Calu3 (cell line): ENCODE data around the gene TFB1M. TPM values are rescaled to one million over a fixed set of nuclear protein-coding genes. Genes with fewer than 3 reads are reported as not detected.
A peak's percentile ranks its signal among the peaks of the same experiment; 100 is the strongest.

Experiments
- BruUV-seq: library from RNA; stranded (reverse); fragments of 400-500 nt; replicated peaks from 2 replicates; lab custom pipeline; 2021; lab: Mats Ljungman, UMichigan
- CTCF ChIA-PET: fragments of 300-600 bp; sonication (Branson Sonifier 250); formaldehyde crosslinking; loops from one replicate; lab custom pipeline; 2022; ENCODE audit warnings: antibody characterized with exemption; lab: Charles Lee
- DNase-seq: peaks from one replicate; pipeline ENCODE4 v3.0.0; 2022
- H3K27ac Mint-ChIP-seq: one replicate; pipeline ENCODE4 v1.8.0; 2022; ENCODE audit warnings: mixed read lengths; ENCODE audit not compliant: unreplicated experiment
- H3K27me3 Mint-ChIP-seq: one replicate; pipeline ENCODE4 v1.8.0; 2022; ENCODE audit warnings: mixed read lengths; ENCODE audit not compliant: unreplicated experiment
- H3K36me3 Mint-ChIP-seq: one replicate; pipeline ENCODE4 v1.8.0; 2022; ENCODE audit warnings: mild to moderate bottlenecking, moderate library complexity, mixed read lengths; ENCODE audit not compliant: insufficient read depth, unreplicated experiment
- H3K4me1 Mint-ChIP-seq: one replicate; pipeline ENCODE4 v1.8.0; 2022; ENCODE audit warnings: mild to moderate bottlenecking, low read depth, mixed read lengths; ENCODE audit not compliant: unreplicated experiment
- H3K4me3 Mint-ChIP-seq: one replicate; pipeline ENCODE4 v1.8.0; 2022; ENCODE audit warnings: mild to moderate bottlenecking, low read depth, moderate library complexity, mixed read lengths; ENCODE audit not compliant: unreplicated experiment
- H3K9me3 Mint-ChIP-seq: one replicate; pipeline ENCODE4 v1.8.0; 2022; ENCODE audit warnings: low read depth, mixed read lengths; ENCODE audit not compliant: unreplicated experiment
- CTCF ChIP-seq: fragments of 200-600 bp; IDR thresholded peaks from one replicate; pipeline ENCODE4 v1.8.0; 2022; ENCODE audit warnings: antibody characterized with exemption; ENCODE audit not compliant: unreplicated experiment
- intact Hi-C: fragments of 100-400 bp; cut with micrococcal nuclease; formaldehyde crosslinking; loops from one replicate; pipeline ENCODE4 v1.10.0; 2022; ENCODE audit not compliant: unreplicated experiment
- total RNA-seq: library from RNA; stranded (reverse); gene quantifications from 2 replicates; pipeline ENCODE4 v1.2.3, GENCODE V29; 2022

Gene TFB1M
- total RNA-seq, 1 experiment from 2014 or later, result 27.4 TPM

- CTCF ChIA-PET, result interaction anchor here (0.6 to 2.3 kb wide), 5 partner anchors 13 to 1913 kb away, joined by 3 to 12 read pairs (median 5); no protein-coding TSS in a partner anchor
- H3K4me1 Mint-ChIP-seq, result peaks cover 42% of the 10 kb centered on the region
- H3K27me3 Mint-ChIP-seq, result no peaks in the 10 kb centered on the region
- peak overlapping the region; percentile 96 for H3K27ac Mint-ChIP-seq
- H3K9me3 Mint-ChIP-seq, result no peaks in the 10 kb centered on the region
- H3K36me3 Mint-ChIP-seq, result peaks cover 12% of the 10 kb centered on the region
- peak overlapping the region; percentile 25 for H3K4me3 Mint-ChIP-seq
- no peak for TF ChIP-seq CTCF
- intact Hi-C loops, result loop anchor here (5.0 to 10.0 kb wide), 4 partner anchors 166 to 1716 kb away; partner anchors contain the start of gene ARID1B
- no TSS peak for BruUV-seq
- DNase-seq, result peak; percentile 75
These were observed 14.5 kb upstream of the TFB1M start for GRCh38 chr6:155328539-155329459.

DNA sequence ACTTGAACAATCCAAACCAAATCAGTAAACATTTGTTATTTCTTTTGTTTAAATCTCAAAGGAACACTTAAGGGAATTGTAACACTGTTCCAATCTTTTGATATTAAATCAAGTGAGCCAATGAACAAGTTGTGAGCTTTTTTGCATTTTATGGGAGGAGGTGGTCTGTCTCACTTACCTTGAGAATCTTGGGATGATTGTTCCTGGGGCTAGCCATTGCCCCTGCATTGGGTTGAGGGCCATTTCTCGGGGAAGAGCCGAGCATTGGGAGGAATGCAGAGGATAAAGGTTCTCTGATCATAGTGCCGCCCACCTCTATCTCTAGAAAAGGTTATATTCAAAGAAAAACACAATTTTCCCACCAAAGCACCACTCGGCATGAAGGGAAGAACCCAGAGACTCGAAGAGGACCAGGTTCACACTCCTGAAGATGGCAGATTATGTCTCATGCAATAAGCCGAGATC lies 13.8 kb upstream of the TFB1M start:
- peak overlapping the region; percentile 96 for H3K27ac Mint-ChIP-seq
- CTCF ChIA-PET, result interaction anchor here (0.7 to 2.3 kb wide), 3 partner anchors 192 to 1914 kb away, joined by 3 to 12 read pairs (median 5); no protein-coding TSS in a partner anchor
- TF ChIP-seq CTCF, result no peak
- BruUV-seq, result TSS peak; percentile 75
- intact Hi-C loops, result loop anchor here (5.0 to 10.0 kb wide), 4 partner anchors 167 to 1717 kb away; partner anchors contain the start of gene ARID1B
- peaks cover 12% of the 10 kb centered on the region for H3K36me3 Mint-ChIP-seq
- peaks cover 42% of the 10 kb centered on the region for H3K4me1 Mint-ChIP-seq
- DNase-seq, result no peak
- H3K4me3 Mint-ChIP-seq, result peak overlapping the region; percentile 55
- no peaks in the 10 kb centered on the region for H3K27me3 Mint-ChIP-seq
- H3K9me3 Mint-ChIP-seq, result no peaks in the 10 kb centered on the region

- peak overlapping the region; percentile 55 for H3K4me3 Mint-ChIP-seq
- no TSS peak for BruUV-seq
These were observed 13.2 kb upstream of the TFB1M start for GRCh38 chr6:155327326-155328073.

More at GRCh38 chr6:155327326-155328073, 13.2 kb upstream of the TFB1M start:
- intact Hi-C loops, result loop anchor here (1.0 to 10.0 kb wide), 5 partner anchors 167 to 1717 kb away; partner anchors contain the start of gene ARID1B
- H3K27ac Mint-ChIP-seq, result peak overlapping the region; percentile 96
- H3K27me3 Mint-ChIP-seq, result no peaks in the 10 kb centered on the region
- DNase-seq, result peak; percentile 67
- CTCF ChIA-PET, result interaction anchor here (0.6 to 2.3 kb wide), 2 partner anchors 201 to 1776 kb away, joined by 6 to 12 read pairs; no protein-coding TSS in a partner anchor
- peaks cover 12% of the 10 kb centered on the region for H3K36me3 Mint-ChIP-seq
- H3K9me3 Mint-ChIP-seq, result no peaks in the 10 kb centered on the region
- peak; percentile 52 for TF ChIP-seq CTCF
- H3K4me1 Mint-ChIP-seq, result peaks cover 42% of the 10 kb centered on the region
